Tibial nerve (tissue), 4 donors: ENCODE data around the gene RP9. TPM values are rescaled to one million over a fixed set of nuclear protein-coding genes. Genes with fewer than 3 reads are reported as not detected.

Experiments
- DNase-seq, 2 donors: peaks; one replicate each; pipeline ENCODE4 v3.0.0-alpha.2; 2019; ENCODE audit warnings: low spot score in 2 of 2
- H3K27ac ChIP-seq, 4 donors: fragments of 200-600 bp; sonication (generic) in 3 of 4; one replicate each; pipeline ENCODE4 v1.5.1; 2017 to 2019; ENCODE audit warnings: mild to moderate bottlenecking in 1 of 4
- H3K27me3 ChIP-seq, 2 donors: fragments of 200-600 bp; sonication (generic) in 1 of 2; one replicate each; pipeline versions ENCODE4 v1.5.1 to v1.6.0; 2017 to 2019
- H3K36me3 ChIP-seq, 3 donors: fragments of 200-600 bp; sonication (generic); one replicate each; pipeline ENCODE4 v1.5.1; 2018 to 2019
- H3K4me1 ChIP-seq, 4 donors: fragments of 200-600 bp; sonication (generic) in 3 of 4; one replicate each; pipeline ENCODE4 v1.5.1; 2017 to 2019
- H3K4me3 ChIP-seq, 4 donors: fragments of 200-600 bp; sonication (generic) in 3 of 4; one replicate each; pipeline ENCODE4 v1.5.1; 2017 to 2019; ENCODE audit warnings: mild to moderate bottlenecking in 1 of 4, moderate library complexity in 1 of 4
- H3K9me3 ChIP-seq, 4 donors: fragments of 200-600 bp; sonication (generic) in 3 of 4; one replicate each; pipeline ENCODE4 v1.5.1; 2017 to 2019
- CTCF ChIP-seq, 5 experiments: fragments of 200-600 bp in 3 of 5; fragments of 450-650 bp in 2 of 5; sonication (generic) in 3 of 5; IDR thresholded peaks; one replicate each; pipeline ENCODE4 v1.5.1; 2016 to 2019; ENCODE audit warnings: antibody characterized with exemption in 5 of 5, mild to moderate bottlenecking in 3 of 5, moderate library complexity in 2 of 5
- EP300 ChIP-seq, 2 donors: sonication (generic); formaldehyde crosslinking; IDR thresholded peaks; one replicate each; pipeline ENCODE4 v1.6.1; 2017; ENCODE audit warnings: antibody characterized with exemption in 2 of 2, mild to moderate bottlenecking in 1 of 2
- POLR2A ChIP-seq, 2 donors: fragments of 450-650 bp; IDR thresholded peaks; one replicate each; pipeline ENCODE4 v1.6.1; 2017; ENCODE audit warnings: antibody characterized with exemption in 2 of 2, mild to moderate bottlenecking in 2 of 2, moderate library complexity in 2 of 2
- WGBS, 2 donors: methylation state at CpG; one replicate each; pipeline ENCODE4 v1.1.5; 2018; 5-methylcytosine and 5-hydroxymethylcytosine counted together
- total RNA-seq, 4 donors: library from RNA; depleted of rRNA; stranded (reverse); fragments of >200 nt; gene quantifications; one replicate each; pipeline ENCODE4 v1.1.0, GENCODE V29; 2016

RP9 gene
- total RNA-seq, 4 donors from 2014 or later: 7.5 to 22.9 (median 16.9) TPM

GRCh38 chr7:33155811-33156210 is 46.6 kb upstream of the RP9 start:
- Histone ChIP-seq H3K9me3 (no peaks in the 10 kb centered on the region), H3K36me3 (peaks cover 0 to 18% (median 0%) of the 10 kb centered on the region in 3 donors), H3K27me3 (no peaks in the 10 kb centered on the region), H3K4me1 (peaks cover 0 to 16% (median 0%) of the 10 kb centered on the region in 4 donors), H3K4me3 (no peak overlapping the region), H3K27ac (no peak overlapping the region)
- DNase-seq: no peak
- no peak for TF ChIP-seq CTCF (IDR thresholded peaks at IDR 0.05)
- TF ChIP-seq POLR2A (IDR thresholded peaks at IDR 0.05): no peak
- 51 to 81% methylated on average over 2 of the region's 2 CpGs for WGBS, 2 donors

GRCh38 chr7:33152087-33152486 is 42.9 kb upstream of the RP9 start:
- 77 to 90% methylated on average over 3 of the region's 3 CpGs for WGBS, 2 donors

GRCh38 chr7:33145156-33145555 is 36.0 kb upstream of the RP9 start:
- no peak overlapping the region for H3K27ac ChIP-seq
- peaks cover 0 to 4% (median 0%) of the 10 kb centered on the region in 4 donors for H3K4me1 ChIP-seq
- DNase-seq: no peak
- WGBS, 2 donors: 86 to 87% methylated on average over 5 of the region's 5 CpGs
- no peak overlapping the region for H3K4me3 ChIP-seq
- H3K36me3 ChIP-seq: peaks cover 0 to 7% (median 0%) of the 10 kb centered on the region in 3 donors
- H3K27me3 ChIP-seq: no peaks in the 10 kb centered on the region
- TF ChIP-seq POLR2A (IDR thresholded peaks at IDR 0.05): no peak
- no peak for TF ChIP-seq EP300 (IDR thresholded peaks at IDR 0.05)
- TF ChIP-seq CTCF (IDR thresholded peaks at IDR 0.05): no peak
- H3K9me3 ChIP-seq: peaks cover 0 to 6% (median 0%) of the 10 kb centered on the region in 4 donors

More at GRCh38 chr7:33152087-33152486, 42.9 kb upstream of the RP9 start:
- H3K27ac ChIP-seq: no peak overlapping the region
- no peak overlapping the region for H3K4me3 ChIP-seq
- peaks cover 0 to 11% (median 0%) of the 10 kb centered on the region in 3 donors for H3K36me3 ChIP-seq
- TF ChIP-seq CTCF (IDR thresholded peaks at IDR 0.05) (no peak), EP300 (IDR thresholded peaks at IDR 0.05) (no peak), POLR2A (IDR thresholded peaks at IDR 0.05) (no peak)
- H3K27me3 ChIP-seq: no peaks in the 10 kb centered on the region
- no peaks in the 10 kb centered on the region for H3K9me3 ChIP-seq
- no peak for DNase-seq
- peaks cover 0 to 1% (median 0%) of the 10 kb centered on the region in 4 donors for H3K4me1 ChIP-seq

- H3K4me1 ChIP-seq: peaks cover 0 to 4% (median 0%) of the 10 kb centered on the region in 4 donors
- H3K9me3 ChIP-seq: peaks cover 0 to 6% (median 0%) of the 10 kb centered on the region in 4 donors
Observed at GRCh38 chr7:33143996-33144718, 35.0 kb upstream of the RP9 start.

More at GRCh38 chr7:33143996-33144718, 35.0 kb upstream of the RP9 start:
- TF ChIP-seq CTCF (IDR thresholded peaks at IDR 0.05): no peak
- TF ChIP-seq POLR2A (IDR thresholded peaks at IDR 0.05): no peak
- TF ChIP-seq EP300 (IDR thresholded peaks at IDR 0.05): no peak
- DNase-seq: no peak
- Histone ChIP-seq H3K36me3 (peaks cover 0 to 7% (median 0%) of the 10 kb centered on the region in 3 donors), H3K4me3 (no peak overlapping the region), H3K27me3 (no peaks in the 10 kb centered on the region), H3K27ac (no peak overlapping the region)
- WGBS, 2 donors: 52 to 59% methylated on average over 4 of the region's 4 CpGs
